Stimulated activated CD8-positive, alpha-beta memory T cell treated with anti-CD3 and anti-CD28 coated beads, Interleukin-12 subunit alpha, Interleukin-12 subunit beta, amount 100 ng/mL, for 24 hours (primary cell): ENCODE results near the gene SRRM3.
A peak's percentile ranks its signal among the peaks of the same experiment; 100 is the strongest.
"Not testable (repeated sequence)": the region's sequence is repeated elsewhere in the genome, so short reads cannot be mapped to it uniquely, and the experiment has no call there.

Source experiments
- DNase-seq: peaks from one replicate; pipeline ENCODE4 v3.0.0-alpha.2; 2020; ENCODE audit errors: extremely low read depth

Gene SRRM3, protein sequence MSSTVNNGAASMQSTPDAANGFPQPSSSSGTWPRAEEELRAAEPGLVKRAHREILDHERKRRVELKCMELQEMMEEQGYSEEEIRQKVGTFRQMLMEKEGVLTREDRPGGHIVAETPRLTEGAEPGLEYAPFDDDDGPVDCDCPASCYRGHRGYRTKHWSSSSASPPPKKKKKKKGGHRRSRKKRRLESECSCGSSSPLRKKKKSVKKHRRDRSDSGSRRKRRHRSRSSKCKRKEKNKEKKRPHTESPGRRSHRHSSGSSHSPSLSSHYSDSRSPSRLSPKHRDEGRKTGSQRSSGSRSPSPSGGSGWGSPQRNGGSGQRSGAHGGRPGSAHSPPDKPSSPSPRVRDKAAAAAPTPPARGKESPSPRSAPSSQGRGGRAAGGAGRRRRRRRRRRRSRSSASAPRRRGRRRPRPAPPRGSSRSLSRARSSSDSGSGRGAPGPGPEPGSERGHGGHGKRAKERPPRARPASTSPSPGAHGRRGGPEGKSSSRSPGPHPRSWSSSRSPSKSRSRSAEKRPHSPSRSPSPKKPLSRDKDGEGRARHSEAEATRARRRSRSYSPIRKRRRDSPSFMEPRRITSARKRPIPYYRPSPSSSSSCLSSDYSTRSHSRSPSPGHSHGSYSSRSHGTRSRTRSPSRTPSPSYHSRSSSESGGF

DNA sequence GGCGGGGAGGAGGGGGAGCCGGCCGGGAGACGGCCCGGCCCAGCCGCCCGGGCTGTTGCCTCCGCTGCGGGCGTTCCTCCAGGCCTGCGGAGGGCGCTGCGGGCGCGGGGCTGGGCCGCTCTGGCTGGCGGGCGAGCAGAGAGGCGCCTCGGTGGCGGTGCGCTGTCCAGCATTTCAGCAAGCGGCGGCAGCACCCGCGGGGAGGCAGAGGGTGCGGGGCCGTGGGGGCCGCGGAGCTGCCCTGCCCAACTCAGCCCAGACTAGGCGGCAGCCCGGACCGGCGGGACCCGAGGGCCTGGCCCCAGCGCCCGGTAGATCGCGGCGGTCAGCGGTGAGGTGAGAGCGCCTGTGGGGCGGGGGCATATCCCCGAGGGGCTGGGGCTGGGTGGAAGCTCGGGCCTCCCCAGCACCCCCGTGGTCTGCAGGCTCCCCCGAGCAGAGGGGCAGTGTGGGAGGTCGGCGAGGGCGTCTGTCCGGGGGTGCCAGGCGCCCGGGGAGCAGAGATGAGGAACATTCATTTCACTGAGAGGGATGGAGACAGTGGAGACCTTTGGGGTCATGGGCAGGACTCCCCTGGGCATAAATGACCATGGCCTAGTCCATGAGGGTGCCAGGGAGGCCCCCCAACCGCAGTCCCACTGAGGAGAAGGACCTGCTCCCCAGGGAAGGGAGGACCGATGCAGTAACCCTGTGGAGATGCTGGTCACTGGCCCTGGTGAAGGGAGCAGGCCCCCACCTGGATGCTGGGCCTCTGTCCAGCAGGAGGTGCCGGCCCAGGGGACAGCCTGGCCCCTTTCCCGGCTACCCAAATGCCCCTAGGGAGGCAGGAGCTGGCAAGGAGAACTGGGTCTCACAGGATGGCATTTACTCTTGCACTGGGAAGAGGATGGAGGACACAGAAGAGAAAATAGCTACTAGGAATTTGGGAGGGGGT is at the start of gene SRRM3:
SRRM3 (plus strand) TSS at position 165 of the 934 bp plus-strand sequence. CDS start 33,171 bp downstream, outside the sequence.
- peak; percentile 51 for DNase-seq

DNA sequence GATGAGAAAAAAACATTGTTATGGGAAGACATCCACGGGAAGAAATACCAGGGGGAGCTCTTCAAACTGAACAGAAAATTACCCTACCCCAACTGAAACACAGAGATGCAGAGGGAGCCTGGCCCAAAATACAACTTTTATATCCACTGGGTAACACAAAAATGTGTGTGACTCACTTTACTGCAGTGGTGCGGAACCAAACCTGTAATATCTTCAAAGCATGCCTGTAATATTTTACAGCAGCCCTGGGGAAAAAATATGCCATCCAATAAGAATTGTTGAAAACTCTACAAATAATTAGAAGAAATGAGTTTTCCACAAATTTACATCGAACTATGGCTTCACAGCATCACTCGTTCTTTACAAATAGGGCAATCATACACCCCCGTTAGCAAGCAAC is 49.8 kb upstream of the SRRM3 start:
- DNase-seq = no peak

DNA sequence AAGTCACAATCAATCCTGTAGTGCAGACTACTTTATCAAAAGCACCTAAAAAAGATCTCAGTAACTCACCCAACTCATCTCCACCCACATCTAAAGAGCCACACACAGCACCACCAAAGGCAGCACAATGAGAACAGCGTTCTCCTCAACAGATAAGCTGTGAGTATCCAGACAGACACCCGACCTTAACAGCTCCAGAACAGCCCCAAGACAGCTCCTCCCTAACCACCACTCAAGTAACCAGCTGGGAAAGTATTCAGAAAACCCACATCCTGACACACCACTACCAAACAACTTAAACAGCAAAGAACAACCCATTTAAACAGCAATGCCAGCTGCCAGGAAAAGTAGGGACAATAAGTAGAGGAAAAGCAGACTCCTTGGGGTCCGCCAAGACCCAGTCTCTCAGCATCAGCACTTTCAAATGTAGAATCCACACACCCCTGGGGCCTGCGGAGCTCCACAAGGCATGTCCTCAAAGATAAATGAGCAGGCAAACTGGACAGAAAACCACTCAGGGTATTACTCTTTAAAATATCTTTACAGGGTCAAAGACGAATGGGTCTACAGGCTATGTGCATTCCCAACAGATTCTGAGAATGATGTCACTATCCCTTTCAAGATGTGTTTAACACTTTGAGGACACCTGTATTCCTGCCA is 48.0 kb upstream of the SRRM3 start:
- not testable (repeated sequence) for DNase-seq

DNA sequence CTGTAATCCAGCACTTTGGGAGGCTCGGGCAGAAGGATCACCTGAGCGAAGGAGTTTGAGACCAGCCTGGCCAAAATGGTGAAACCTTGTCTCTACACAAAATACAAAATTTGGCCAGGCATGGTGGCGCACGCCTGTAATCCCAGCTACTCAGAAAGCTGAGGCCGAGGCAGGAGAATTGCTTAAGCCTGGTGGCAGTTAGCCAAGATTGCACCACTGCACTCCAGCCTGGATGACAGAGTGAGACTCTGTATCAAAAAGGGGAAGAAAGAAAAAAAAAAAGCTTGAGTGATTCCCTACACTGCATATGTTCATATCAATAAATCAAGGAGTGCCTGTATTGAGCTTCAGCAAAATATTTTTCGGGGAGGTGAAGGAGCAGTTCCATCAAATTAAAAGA is 45.8 kb upstream of the SRRM3 start:
- DNase-seq = no peak

DNA sequence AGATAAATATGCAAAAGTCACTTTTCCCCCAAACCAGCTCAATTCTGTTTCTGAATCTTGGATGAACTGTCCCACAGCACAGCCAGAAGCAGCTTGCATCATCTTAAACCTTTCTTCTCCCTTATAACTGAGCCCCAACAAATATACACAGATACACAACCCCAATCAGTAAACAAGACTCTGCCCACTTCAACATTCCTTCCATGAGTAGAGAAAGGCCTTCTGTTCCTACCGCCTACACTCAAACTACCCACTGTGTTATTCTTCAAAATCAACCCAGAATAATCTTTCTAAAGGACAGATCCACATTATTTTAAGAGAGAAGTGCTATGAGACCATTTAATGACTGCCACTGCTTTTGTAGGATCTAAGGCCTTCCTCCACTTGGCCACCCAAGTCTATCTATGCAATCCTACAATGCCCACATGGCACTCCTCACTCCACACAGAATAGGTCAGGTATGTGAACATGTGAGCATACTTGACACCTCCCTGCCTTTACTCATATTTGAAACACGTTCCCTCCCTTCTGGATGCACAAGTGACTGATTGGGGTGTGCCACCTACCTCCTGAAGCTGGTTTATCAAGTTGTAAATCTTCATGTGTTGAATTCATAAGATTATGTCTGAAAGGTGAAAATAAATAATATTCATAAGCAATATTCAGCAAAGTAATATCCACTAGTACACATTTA is 44.6 kb upstream of the SRRM3 start:
- not testable (repeated sequence) for DNase-seq

DNA sequence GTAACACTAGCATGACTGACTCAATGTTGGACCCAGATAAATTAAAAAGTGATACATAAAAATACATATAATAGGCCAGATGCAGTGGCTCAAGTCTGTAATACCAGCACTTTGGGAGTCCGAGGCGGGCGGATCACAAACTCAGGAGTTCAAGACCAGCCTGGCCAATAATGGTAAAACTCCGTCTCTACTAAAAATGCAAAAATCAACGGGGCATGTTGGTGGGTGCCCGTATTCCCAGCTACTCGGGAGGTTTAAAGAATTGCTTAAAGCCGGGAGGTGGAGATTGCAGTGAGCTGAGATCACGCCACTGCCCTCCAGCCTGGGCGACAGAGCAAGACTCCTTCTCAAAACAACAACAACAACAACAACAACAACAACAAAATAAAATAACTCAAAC is 43.3 kb upstream of the SRRM3 start:
- DNase-seq = not testable (repeated sequence)

DNA sequence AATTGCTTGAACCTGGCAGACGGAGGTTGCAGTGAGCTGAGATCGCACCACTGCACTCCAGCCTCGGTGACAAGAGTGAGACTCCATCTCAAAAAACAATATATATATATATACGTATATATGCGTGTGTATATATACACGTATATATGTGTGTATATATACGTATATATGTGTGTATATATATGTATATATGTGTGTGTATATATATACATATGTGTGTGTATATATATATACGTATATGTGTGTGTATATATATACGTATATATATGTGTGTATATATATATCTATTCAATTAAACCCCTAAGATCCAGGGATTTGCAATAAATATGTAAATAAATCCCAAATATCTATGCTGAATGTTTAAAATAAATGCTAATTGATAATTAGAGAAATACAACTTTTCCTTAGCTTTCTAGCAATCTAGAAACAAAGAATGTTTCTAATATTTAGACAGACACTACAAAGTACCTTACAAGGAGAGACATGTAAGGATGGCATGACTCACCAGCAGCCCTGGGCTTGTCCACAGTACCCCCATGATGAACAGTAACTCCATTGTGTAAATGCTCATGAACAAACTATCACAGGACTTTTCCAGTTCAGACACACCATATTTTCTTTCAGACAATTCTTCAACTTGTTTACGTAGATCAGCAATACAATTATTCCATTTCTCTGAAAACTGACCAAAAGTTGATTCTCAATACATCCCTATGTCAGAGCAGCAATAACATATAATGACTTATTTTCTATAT is 39.1 kb upstream of the SRRM3 start:
- DNase-seq = not testable (repeated sequence)

DNA sequence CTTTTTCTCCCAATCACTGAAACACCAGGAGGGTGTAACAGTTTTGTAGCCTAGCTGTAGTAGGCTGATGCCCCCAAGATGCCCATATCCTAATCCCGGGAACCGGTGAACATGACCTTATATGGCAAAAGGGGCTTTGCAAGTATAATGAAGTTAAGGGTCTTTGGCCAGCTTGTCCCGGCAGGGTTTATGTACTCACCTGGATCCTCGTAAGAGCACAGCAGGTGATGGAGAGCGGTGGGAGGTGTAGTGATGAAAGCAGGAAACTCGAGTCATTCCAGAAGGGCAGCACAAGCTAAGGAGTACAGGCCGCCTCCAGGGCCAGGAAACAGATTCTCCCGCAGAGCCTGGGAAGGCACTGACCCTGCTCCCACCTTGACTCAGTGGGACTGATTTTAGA is 37.9 kb upstream of the SRRM3 start:
- DNase-seq = not testable (repeated sequence)

DNA sequence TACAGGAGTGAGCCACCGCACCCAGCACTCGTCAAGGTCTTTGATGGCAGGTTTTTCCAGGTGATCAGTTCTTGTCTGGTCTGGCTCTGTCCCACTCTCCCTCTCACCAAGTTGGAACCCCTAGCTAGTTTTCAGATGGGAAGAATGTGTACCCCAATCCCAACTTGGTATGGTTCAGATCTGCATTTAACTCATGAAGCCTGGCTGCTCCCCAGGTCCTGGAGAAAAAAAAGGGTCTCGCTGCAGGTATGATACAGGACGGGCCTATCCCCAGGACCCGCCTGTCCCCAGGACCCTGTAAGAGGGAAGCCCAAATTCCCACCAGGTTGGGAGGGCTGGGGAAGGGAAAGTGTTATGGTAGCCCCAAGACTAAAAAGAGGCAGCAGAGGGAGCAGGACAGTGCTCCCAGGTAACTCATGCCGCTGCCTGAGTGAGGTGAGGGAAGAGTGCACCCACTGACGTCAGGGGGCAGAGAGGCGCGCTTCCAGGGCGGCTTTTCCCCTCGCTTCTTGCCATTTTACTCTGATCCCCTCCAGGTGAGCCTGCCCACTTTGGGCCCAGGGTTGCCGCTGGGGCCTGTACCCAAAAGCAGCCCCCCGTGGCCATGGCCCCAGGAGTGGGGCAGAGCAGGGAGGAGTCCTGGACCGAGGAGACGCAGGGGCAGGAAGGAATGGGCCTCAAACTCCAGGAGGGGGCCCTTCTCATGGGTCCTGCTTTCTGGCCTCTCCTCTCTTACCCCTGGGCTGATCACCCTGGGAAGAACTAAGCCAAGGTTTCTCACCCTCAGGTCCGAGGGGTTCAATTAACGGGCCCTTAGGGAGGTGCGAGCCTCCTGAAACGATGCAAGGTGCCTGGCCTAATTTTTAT is 36.4 kb upstream of the SRRM3 start:
- no peak for DNase-seq

DNA sequence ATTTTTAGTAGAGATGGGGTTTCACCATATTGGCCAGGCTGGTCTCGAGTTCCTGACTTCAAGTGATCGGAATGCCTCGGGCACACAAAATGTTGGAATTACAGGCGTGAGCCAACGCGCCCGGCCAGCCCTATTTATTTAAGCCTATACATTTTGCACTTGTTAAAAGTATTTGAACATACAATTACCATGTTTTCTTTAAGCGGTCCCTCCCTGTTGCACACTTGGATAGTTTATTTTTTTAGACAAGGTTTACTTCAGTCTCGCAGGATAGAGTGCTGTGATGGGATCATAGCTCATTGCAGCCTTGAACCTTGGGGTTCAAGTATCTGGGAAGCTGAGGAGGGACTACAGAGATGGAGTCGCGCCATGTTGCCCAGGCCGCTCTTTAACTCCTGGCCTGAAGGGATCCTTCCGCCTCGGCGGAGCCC is 35.7 kb upstream of the SRRM3 start:
- no peak for DNase-seq

DNA sequence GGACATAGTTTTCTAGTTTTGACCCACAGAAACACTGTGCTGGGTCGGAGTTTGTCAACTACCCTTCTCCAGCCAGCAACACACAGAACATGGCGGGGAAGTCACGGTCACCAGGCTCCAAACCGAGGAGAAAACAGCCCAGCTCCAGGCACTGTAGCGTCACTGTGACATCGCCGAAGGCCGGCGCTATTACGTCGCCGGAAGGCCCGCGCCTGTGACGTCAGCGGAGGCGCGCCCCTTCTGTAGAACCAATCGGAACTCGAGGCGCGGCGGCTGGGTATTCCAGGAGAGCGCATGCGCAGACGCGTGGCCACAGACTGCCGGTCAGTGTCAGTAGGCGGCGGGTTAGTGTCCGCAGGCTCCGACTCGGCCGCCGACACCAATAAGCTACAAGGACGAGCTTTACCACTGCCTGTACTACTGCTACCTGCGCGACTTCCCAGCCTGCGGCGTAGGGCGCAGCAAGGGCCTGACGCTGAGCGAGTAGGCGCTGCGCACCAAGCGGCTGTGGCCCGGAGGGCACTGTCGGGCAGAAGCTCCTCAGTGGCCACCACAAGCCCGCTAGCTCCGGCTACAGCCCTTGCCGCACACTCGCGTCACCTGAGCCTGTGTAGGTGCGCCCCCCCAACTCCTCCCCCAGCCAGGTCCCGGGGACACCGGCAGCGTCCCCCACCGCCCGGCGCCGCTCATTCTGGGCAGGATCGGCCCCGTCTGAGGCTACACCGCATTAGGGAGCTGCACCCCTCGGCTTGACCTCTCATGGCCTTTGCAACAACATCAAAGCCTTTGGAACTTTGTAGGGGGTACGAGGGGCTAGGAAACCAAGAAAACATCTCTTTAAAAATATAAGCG is 35.1 kb upstream of the SRRM3 start:
- peak; percentile 73 for DNase-seq

DNA sequence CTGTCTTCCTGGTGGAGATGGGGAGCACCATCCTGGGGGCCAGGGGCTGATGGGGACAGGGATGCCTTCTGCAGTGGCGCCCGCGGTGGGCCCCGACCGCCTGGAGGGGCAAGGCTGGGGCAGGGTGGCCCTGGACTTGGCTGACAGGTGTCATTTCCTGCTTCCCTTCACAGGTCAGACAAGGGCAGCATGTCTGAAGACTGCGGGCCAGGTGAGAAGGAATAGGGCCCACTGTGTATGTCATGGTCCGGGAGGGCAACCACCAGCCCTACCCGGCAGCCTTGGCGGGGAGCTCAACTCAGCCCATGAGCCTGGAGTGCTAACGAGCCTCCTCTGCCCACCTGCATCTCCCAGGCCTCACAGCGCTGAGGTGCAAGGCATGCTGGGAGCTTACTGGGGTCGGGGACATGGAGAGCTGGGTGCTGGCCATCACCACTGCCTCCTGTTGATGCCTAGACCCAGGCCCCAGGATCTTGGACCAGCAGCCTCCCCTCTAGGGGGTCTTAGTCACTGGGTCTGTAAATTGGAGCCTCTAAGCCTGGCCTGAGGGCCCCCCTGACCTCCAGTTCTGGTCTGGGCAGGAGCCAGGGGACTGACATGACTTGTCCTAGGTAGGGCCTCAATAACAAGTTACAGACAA is 28.0 kb upstream of the SRRM3 start:
- DNase-seq = no peak

DNA sequence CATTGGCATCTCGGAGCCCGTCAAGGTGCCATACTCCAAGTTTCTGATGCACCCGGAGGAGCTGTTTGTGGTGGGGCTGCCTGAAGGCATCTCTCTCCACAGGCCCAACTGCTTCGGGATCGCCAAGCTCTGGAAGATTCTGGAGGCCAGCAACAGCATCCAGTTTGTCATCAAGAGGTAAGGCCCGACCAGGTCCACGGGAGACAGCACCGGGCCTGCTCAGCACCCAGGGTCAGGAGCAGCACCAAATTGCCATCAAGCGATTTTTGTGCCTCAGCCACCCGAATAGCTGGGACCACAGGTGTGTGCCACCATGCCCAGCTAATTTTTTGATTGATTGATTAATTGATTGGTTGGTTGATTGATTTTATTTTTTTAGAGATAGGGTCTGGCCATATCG is 24.7 kb upstream of the SRRM3 start:
- not testable (repeated sequence) for DNase-seq

DNA sequence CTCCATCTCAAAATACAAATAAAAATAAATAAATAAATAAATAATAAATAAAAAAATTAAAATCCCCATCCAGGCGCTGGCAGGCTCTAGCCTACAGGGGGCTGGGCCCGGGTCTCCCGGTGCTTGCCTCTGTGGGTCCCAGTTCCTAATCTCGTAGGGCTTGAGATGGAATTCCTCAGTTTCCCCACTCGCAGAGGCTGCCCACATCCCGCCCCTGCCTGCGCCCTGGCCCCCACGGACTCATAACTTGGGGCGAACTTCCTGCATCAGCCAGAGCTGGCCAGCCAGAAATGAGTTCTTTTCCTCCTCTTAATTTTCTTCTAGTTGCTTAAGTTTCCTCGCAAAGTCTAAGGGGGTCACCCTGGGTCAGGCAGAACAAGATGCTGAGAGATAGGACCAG is 22.0 kb upstream of the SRRM3 start:
- no peak for DNase-seq

DNA sequence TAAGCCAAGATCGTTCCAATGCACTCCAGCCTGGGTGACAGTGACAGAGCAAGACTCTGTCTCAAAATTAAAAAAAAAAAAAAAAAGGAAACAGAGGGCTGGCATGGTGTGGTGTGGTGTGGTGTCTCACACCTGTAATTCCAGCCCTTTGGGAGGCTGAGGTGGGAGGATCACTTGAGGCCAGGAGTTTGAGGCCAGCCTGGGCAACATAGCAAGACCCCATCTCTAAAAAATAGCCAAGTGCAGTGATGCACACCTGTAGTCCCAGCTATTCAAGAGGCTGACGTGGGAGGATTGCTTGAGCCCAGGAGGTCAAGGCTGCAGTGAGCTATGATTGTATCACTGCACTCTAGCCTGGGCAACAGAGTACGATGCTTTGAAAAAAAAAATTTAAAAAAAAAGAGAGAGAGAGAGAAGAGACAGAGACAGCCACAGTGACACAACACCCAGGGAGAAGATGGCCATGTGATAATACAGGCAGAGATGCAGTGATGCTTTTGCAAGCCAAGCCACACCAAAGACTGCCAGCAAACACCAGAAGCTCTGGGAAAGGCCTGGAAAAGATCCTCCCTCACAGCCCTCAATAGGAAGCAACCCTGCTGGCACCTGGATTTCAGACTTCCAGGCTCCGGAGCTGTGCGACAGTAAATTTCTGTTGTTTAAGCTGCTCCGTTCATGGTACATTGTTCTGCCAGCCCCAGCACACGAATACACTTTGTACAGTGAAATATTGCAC is 19.3 kb upstream of the SRRM3 start:
- no peak for DNase-seq

DNA sequence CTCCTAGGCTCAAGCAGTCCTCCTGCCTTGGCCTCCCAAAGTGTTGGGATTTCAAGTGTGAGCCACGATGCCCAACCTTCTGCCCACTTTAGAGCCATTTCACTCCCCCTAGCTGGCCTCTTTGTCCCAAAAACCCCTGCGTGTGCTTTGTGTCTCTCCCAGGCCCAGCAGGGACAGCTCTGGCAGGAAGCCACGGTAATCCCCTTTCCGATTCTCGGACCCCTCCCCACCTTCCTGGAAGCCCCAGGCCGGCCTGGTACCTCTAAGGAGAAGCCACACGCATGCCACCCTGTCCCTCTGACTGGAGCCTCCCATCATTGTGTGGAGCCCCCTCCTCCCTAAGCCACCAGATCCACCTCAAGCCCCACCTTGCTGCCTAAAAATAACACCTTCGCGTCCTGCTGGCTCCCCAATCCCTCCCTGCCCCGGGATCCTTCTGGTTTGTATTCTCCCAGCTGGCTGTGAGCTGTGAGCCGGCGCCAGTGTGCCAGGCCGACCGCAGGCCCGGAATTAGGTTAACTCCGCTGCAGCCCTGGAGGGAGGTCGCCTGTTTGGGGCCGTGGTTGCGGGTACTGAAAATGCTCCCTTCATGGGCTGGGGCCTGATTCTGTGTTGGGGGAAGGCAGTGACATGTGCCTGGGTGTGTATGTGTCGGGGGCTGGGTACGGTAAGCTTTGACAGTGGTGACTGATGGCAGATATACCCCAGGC is 16.4 kb upstream of the SRRM3 start:
- DNase-seq = no peak
